Gastroesophageal sphincter (tissue), 3 donors: ENCODE measurements around the gene STAC2.

Experiments
- CTCF ChIP-seq, 4 experiments: fragments of 200-600 bp in 2 of 4; fragments of 450-650 bp in 2 of 4; sonication (generic) in 1 of 4; IDR thresholded peaks; one replicate each; pipeline ENCODE4 v1.5.1; 2017 to 2019; ENCODE audit warnings: antibody characterized with exemption in 4 of 4, mild to moderate bottlenecking in 2 of 4, moderate library complexity in 2 of 4
- POLR2A ChIP-seq, 2 donors: fragments of 450-650 bp; IDR thresholded peaks; one replicate each; pipeline ENCODE4 v1.6.1; 2017; ENCODE audit warnings: antibody characterized with exemption in 2 of 2, mild to moderate bottlenecking in 2 of 2, moderate library complexity in 1 of 2

GRCh38 chr17:39212195-39212810 lies 13.4 kb downstream of the STAC2 start:
- TF ChIP-seq CTCF (IDR thresholded peaks at IDR 0.05) (no peak), POLR2A (IDR thresholded peaks at IDR 0.05) (no peak)
